Suppressor macrophage (primary cell): ENCODE data around the gene EXOSC7.

Source experiments
- DNase-seq, 4 experiments: peaks; one replicate each; pipeline ENCODE4 v3.0.0-alpha.2; 2020 to 2022

Gene EXOSC7

GRCh38 chr3:44993471-44994205, 17.6 kb downstream of the EXOSC7 start:
- DNase-seq = no peak

GRCh38 chr3:44995142-44995770, 19.2 kb downstream of the EXOSC7 start:
- DNase-seq = no peak

- no peak for DNase-seq
Observed at GRCh38 chr3:44996556-44996969, 20.5 kb downstream of the EXOSC7 start.

GRCh38 chr3:44999782-45000181, 23.7 kb downstream of the EXOSC7 start:
- DNase-seq = no peak

- DNase-seq = no peak
Observed at GRCh38 chr3:45000823-45001222, 24.8 kb downstream of the EXOSC7 start.

- DNase-seq = no peak
Observed at GRCh38 chr3:45001738-45002137, 25.7 kb downstream of the EXOSC7 start.

- DNase-seq = no peak
Observed at GRCh38 chr3:45002139-45002660, 26.2 kb downstream of the EXOSC7 start.

GRCh38 chr3:45002720-45003119, 26.7 kb downstream of the EXOSC7 start:
- DNase-seq = no peak

- no peak for DNase-seq
Observed at GRCh38 chr3:45003406-45003805, 27.4 kb downstream of the EXOSC7 start.

- no peak for DNase-seq
Observed at GRCh38 chr3:45003859-45004258, 27.8 kb downstream of the EXOSC7 start.

- no peak for DNase-seq
Observed at GRCh38 chr3:45007091-45007490, 31.0 kb downstream of the EXOSC7 start.

GRCh38 chr3:45008117-45008516, 32.1 kb downstream of the EXOSC7 start:
- DNase-seq = no peak

- no peak for DNase-seq
Observed at GRCh38 chr3:45009868-45010267, 33.8 kb downstream of the EXOSC7 start.

GRCh38 chr3:45010811-45011333, 34.8 kb downstream of the EXOSC7 start:
- no peak for DNase-seq

GRCh38 chr3:45011756-45012508, 35.9 kb downstream of the EXOSC7 start:
- peak; percentile 35 to 77 (median 58) for DNase-seq

GRCh38 chr3:45012577-45012976, 36.5 kb downstream of the EXOSC7 start:
- peak in 1 of 4 experiments; percentile 24 for DNase-seq

- no peak for DNase-seq
Observed at GRCh38 chr3:45016916-45017315, 40.9 kb downstream of the EXOSC7 start.

- DNase-seq = no peak
Observed at GRCh38 chr3:45017821-45018220, 41.8 kb downstream of the EXOSC7 start.

- no peak for DNase-seq
Observed at GRCh38 chr3:45020534-45020933, 44.5 kb downstream of the EXOSC7 start.

GRCh38 chr3:45021524-45022297, 45.7 kb downstream of the EXOSC7 start:
- no peak for DNase-seq

- no peak for DNase-seq
Observed at GRCh38 chr3:45023675-45024074, 47.6 kb downstream of the EXOSC7 start.

GRCh38 chr3:45024542-45025255, 48.7 kb downstream of the EXOSC7 start:
- peak; percentile 35 to 70 (median 67) for DNase-seq
